SK-N-SH treated with all-trans-retinoic acid at 6 μM for 48 hours (cell line): Measurements from ENCODE around the gene OR9G1.
"Not testable (repeated sequence)": the region's sequence is repeated elsewhere in the genome, so short reads cannot be mapped to it uniquely, and the experiment has no call there.

Experiments
- ATAC-seq: fragments of 200-7000 bp; cut with Tn5 transposase; 3 replicates; pipeline ENCODE4 v1.9.1; 2020; ENCODE audit warnings: mild to moderate bottlenecking, moderate library complexity
- ARNTL ChIP-seq: fragments of 450-650 bp; formaldehyde crosslinking; IDR thresholded peaks from 2 replicates; pipeline ENCODE4 v1.5.0; 2020; ENCODE audit warnings: low read depth, mild to moderate bottlenecking, moderate library complexity, borderline replicate concordance
- CREB5 ChIP-seq: fragments of 250-450 bp; sonication (Bioruptor Pico); IDR thresholded peaks from 2 replicates; pipeline ENCODE4 v1.5.1; 2020; ENCODE audit warnings: low read depth, mild to moderate bottlenecking, moderate library complexity
- CSDC2 ChIP-seq: fragments of 250-450 bp; sonication (Bioruptor Pico); IDR thresholded peaks from 2 replicates; pipeline ENCODE4 v1.5.0; 2020; ENCODE audit warnings: mild to moderate bottlenecking, moderate library complexity
- CSRNP3 ChIP-seq: fragments of 250-450 bp; sonication (Bioruptor Pico); IDR thresholded peaks from 2 replicates; pipeline ENCODE4 v1.5.1; 2021; ENCODE audit warnings: mild to moderate bottlenecking, moderate library complexity
- ESRRG ChIP-seq: fragments of 250-450 bp; sonication (Bioruptor Pico); IDR thresholded peaks from 2 replicates; pipeline ENCODE4 v1.6.1; 2021; ENCODE audit warnings: mild to moderate bottlenecking
- GLIS3 ChIP-seq: fragments of 250-450 bp; sonication (Bioruptor Pico); IDR thresholded peaks from 2 replicates; pipeline ENCODE4 v1.5.0; 2020; ENCODE audit warnings: mild to moderate bottlenecking, moderate library complexity
- ISL1 ChIP-seq: fragments of 250-450 bp; sonication (Bioruptor Pico); IDR thresholded peaks from 2 replicates; pipeline ENCODE4 v2.1.2; 2022; ENCODE audit warnings: mild to moderate bottlenecking, moderate library complexity
- OSR1 ChIP-seq: fragments of 250-450 bp; sonication (Bioruptor Pico); IDR thresholded peaks from 2 replicates; pipeline ENCODE4 v1.8.0; 2022; ENCODE audit warnings: moderate library complexity, mild to moderate bottlenecking, inconsistent platforms
- PATZ1 ChIP-seq: fragments of 250-450 bp; sonication (Bioruptor Pico); IDR thresholded peaks from 2 replicates; pipeline ENCODE4 v1.8.0; 2020; ENCODE audit warnings: mild to moderate bottlenecking, moderate library complexity, borderline replicate concordance
- PPARA ChIP-seq: fragments of 250-450 bp; sonication (Bioruptor Pico); IDR thresholded peaks from 2 replicates; pipeline ENCODE4 v1.5.0; 2020; ENCODE audit warnings: mild to moderate bottlenecking, borderline replicate concordance
- RARB ChIP-seq: fragments of 250-450 bp; sonication (Bioruptor Pico); IDR thresholded peaks from 2 replicates; pipeline ENCODE4 v1.8.0; 2021; ENCODE audit warnings: mild to moderate bottlenecking, moderate library complexity
- SNAI2 ChIP-seq: fragments of 250-450 bp; sonication (Bioruptor Pico); IDR thresholded peaks from 2 replicates; pipeline ENCODE4 v1.5.0; 2020; ENCODE audit warnings: mild to moderate bottlenecking, moderate library complexity
- TCF4 ChIP-seq: fragments of 250-450 bp; sonication (Bioruptor Pico); IDR thresholded peaks from 2 replicates; pipeline ENCODE4 v1.8.0; 2021; ENCODE audit warnings: mild to moderate bottlenecking, moderate library complexity, borderline replicate concordance
- TOX ChIP-seq: fragments of 250-450 bp; sonication (Bioruptor Pico); IDR thresholded peaks from 2 replicates; pipeline ENCODE4 v1.8.0; 2021; ENCODE audit warnings: mild to moderate bottlenecking, moderate library complexity, borderline replicate concordance
- TSHZ2 ChIP-seq: fragments of 250-450 bp; sonication (Bioruptor Pico); IDR thresholded peaks from 2 replicates; pipeline ENCODE4 v1.5.0; 2020; ENCODE audit warnings: mild to moderate bottlenecking, moderate library complexity
- ZC3H10 ChIP-seq: fragments of 250-450 bp; sonication (Bioruptor Pico); IDR thresholded peaks from 2 replicates; pipeline ENCODE4 v1.5.1; 2021; ENCODE audit warnings: mild to moderate bottlenecking, moderate library complexity
- ZFP3 ChIP-seq: fragments of 250-450 bp; sonication (Bioruptor Pico); IDR thresholded peaks from 2 replicates; pipeline ENCODE4 v1.5.0; 2020; ENCODE audit warnings: mild to moderate bottlenecking, moderate library complexity
- ZNF8 ChIP-seq: fragments of 450-650 bp; formaldehyde crosslinking; IDR thresholded peaks from 2 replicates; pipeline ENCODE4 v1.5.0; 2020; ENCODE audit warnings: mild to moderate bottlenecking, moderate library complexity
- TF ChIP-seq, protein P1 (sequence below): fragments of 250-450 bp; sonication (Bioruptor Pico); IDR thresholded peaks from 2 replicates; pipeline ENCODE4 v1.8.0; 2021; ENCODE audit warnings: low read depth, mild to moderate bottlenecking, moderate library complexity, borderline replicate concordance

Gene OR9G1

GRCh38 chr11:56670984-56671383 lies 27.9 kb upstream of the OR9G1 start:
- TF ChIP-seq PATZ1 (CRISPR knock-in tag), result no peak
- TF ChIP-seq TCF4 (CRISPR knock-in tag), result no peak
- no peak for TF ChIP-seq OSR1 (CRISPR knock-in tag)
- no peak for TF ChIP-seq ISL1 (CRISPR knock-in tag)
- TF ChIP-seq ZC3H10 (CRISPR knock-in tag), result no peak
- no peak for TF ChIP-seq CREB5 (CRISPR knock-in tag)
- no peak for TF ChIP-seq CSDC2 (CRISPR knock-in tag)
- TF ChIP-seq, protein P1, sequence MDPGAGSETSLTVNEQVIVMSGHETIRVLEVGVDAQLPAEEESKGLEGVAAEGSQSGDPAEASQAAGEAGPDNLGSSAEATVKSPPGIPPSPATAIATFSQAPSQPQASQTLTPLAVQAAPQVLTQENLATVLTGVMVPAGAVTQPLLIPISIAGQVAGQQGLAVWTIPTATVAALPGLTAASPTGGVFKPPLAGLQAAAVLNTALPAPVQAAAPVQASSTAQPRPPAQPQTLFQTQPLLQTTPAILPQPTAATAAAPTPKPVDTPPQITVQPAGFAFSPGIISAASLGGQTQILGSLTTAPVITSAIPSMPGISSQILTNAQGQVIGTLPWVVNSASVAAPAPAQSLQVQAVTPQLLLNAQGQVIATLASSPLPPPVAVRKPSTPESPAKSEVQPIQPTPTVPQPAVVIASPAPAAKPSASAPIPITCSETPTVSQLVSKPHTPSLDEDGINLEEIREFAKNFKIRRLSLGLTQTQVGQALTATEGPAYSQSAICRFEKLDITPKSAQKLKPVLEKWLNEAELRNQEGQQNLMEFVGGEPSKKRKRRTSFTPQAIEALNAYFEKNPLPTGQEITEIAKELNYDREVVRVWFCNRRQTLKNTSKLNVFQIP (CRISPR knock-in tag), result no peak
- TF ChIP-seq RARB, result no peak
- no peak for ATAC-seq

DNA sequence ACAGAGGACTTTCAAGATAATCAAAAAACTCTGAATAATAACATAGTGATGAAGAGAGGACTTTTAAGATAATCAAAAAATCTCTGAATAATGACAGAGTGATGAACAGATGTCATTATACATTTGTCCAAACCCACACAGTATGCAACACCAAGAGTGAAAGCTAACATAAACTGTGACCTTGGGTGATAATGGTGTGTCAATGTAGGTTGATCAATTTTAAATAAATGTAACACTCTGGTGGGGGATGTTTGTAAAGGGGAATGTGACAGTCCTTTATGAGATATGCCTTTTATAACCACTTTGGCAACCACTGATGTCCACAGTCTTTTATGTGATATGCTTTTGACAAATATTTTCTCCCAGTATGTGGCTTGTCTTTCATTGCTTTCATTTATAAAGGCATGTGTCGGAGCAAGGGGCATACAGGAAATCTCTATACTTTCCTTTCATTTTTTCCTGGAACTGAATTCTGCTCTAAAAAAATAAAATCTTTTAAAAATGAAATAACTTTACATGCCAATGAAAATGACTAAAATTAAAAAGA lies 10.3 kb upstream of the OR9G1 start:
- ATAC-seq, result no peak
- TF ChIP-seq ARNTL (CRISPR knock-in tag), result no peak
- TF ChIP-seq TSHZ2 (CRISPR knock-in tag), result no peak
- no peak for TF ChIP-seq GLIS3 (CRISPR knock-in tag)
- no peak for TF ChIP-seq PPARA (CRISPR knock-in tag)
- no peak for TF ChIP-seq RARB
- no peak for TF ChIP-seq PATZ1 (CRISPR knock-in tag)
- TF ChIP-seq CREB5 (CRISPR knock-in tag), result no peak
- no peak for TF ChIP-seq ISL1 (CRISPR knock-in tag)
- TF ChIP-seq ZNF8 (CRISPR knock-in tag), result no peak
- TF ChIP-seq CSDC2 (CRISPR knock-in tag), result no peak
- TF ChIP-seq TOX (CRISPR knock-in tag), result no peak
- no peak for TF ChIP-seq ZFP3 (CRISPR knock-in tag)
- no peak for TF ChIP-seq CSRNP3
- TF ChIP-seq ESRRG (CRISPR knock-in tag), result no peak
- TF ChIP-seq SNAI2, result no peak
- TF ChIP-seq, all 23 proteins: peak for 0

GRCh38 chr11:56691179-56691578 lies 7.7 kb upstream of the OR9G1 start:
- not testable (repeated sequence) for ATAC-seq
